SK-N-SH treated with all-trans-retinoic acid at 6 μM for 48 hours (cell line): ENCODE measurements around the gene TUSC7.

Experiments
- ARNTL ChIP-seq: fragments of 450-650 bp; formaldehyde crosslinking; IDR thresholded peaks from 2 replicates; pipeline ENCODE4 v1.5.0; 2020; ENCODE audit warnings: low read depth, mild to moderate bottlenecking, moderate library complexity, borderline replicate concordance
- BACH2 ChIP-seq: fragments of 250-450 bp; sonication (Bioruptor Pico); IDR thresholded peaks from 2 replicates; pipeline ENCODE4 v1.9.0; 2021; ENCODE audit warnings: mild to moderate bottlenecking, borderline replicate concordance
- ISL1 ChIP-seq: fragments of 250-450 bp; sonication (Bioruptor Pico); IDR thresholded peaks from 2 replicates; pipeline ENCODE4 v2.1.2; 2022; ENCODE audit warnings: mild to moderate bottlenecking, moderate library complexity
- OSR1 ChIP-seq: fragments of 250-450 bp; sonication (Bioruptor Pico); IDR thresholded peaks from 2 replicates; pipeline ENCODE4 v1.8.0; 2022; ENCODE audit warnings: moderate library complexity, mild to moderate bottlenecking, inconsistent platforms
- PPARA ChIP-seq: fragments of 250-450 bp; sonication (Bioruptor Pico); IDR thresholded peaks from 2 replicates; pipeline ENCODE4 v1.5.0; 2020; ENCODE audit warnings: mild to moderate bottlenecking, borderline replicate concordance
- ZC3H10 ChIP-seq: fragments of 250-450 bp; sonication (Bioruptor Pico); IDR thresholded peaks from 2 replicates; pipeline ENCODE4 v1.5.1; 2021; ENCODE audit warnings: mild to moderate bottlenecking, moderate library complexity
- ZFP30 ChIP-seq: fragments of 450-650 bp; formaldehyde crosslinking; IDR thresholded peaks from 2 replicates; pipeline ENCODE4 v1.5.0; 2022; ENCODE audit warnings: mild to moderate bottlenecking, moderate library complexity
- ZNF565 ChIP-seq: fragments of 450-650 bp; formaldehyde crosslinking; conservative IDR thresholded peaks from 2 replicates; pipeline ENCODE4 v1.5.0; 2020; ENCODE audit warnings: low read depth, mild to moderate bottlenecking, moderate library complexity
- ZNF8 ChIP-seq: fragments of 450-650 bp; formaldehyde crosslinking; IDR thresholded peaks from 2 replicates; pipeline ENCODE4 v1.5.0; 2020; ENCODE audit warnings: mild to moderate bottlenecking, moderate library complexity
- TF ChIP-seq, protein P1 (sequence below): fragments of 250-450 bp; sonication (Bioruptor Pico); IDR thresholded peaks from 2 replicates; pipeline ENCODE4 v1.5.0; 2020; ENCODE audit warnings: mild to moderate bottlenecking, moderate library complexity
- TF ChIP-seq, protein P2 (sequence below): fragments of 250-450 bp; sonication (Bioruptor Pico); IDR thresholded peaks from 2 replicates; pipeline ENCODE4 v1.5.1; 2020; ENCODE audit warnings: low read depth, mild to moderate bottlenecking, moderate library complexity
- TF ChIP-seq, protein P3 (sequence below): fragments of 250-450 bp; sonication (Bioruptor Pico); IDR thresholded peaks from 2 replicates; pipeline ENCODE4 v1.8.0; 2021; ENCODE audit warnings: low read depth, mild to moderate bottlenecking, moderate library complexity, borderline replicate concordance
- TF ChIP-seq, protein P4 (sequence below): fragments of 250-450 bp; sonication (Bioruptor Pico); IDR thresholded peaks from 2 replicates; pipeline ENCODE4 v1.8.0; 2020; ENCODE audit warnings: mild to moderate bottlenecking, moderate library complexity, borderline replicate concordance

DNA sequence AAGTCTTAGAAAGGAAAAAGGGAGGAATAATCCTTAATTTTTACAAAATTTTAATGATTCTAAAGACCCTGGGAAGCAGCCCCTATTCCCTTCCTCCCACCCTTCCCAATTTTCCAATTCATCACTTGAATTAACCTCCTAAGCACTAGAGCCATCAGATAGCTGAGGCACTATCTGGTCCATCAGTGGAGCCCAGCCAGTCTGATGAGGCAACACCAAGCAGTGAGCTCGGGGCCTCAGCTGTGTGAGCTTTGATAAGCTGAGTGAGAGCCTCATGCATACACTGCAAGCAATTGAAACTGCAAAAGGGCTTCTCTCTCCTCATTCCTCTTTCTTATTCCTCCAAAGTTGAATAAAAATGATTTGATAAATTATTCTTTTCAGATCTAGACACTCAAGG lies 31.9 kb downstream of the TUSC7 start:
- TF ChIP-seq ISL1 (CRISPR knock-in tag) = no peak
- TF ChIP-seq PPARA (CRISPR knock-in tag) = no peak
- TF ChIP-seq OSR1 = no peak
- TF ChIP-seq, protein P1, sequence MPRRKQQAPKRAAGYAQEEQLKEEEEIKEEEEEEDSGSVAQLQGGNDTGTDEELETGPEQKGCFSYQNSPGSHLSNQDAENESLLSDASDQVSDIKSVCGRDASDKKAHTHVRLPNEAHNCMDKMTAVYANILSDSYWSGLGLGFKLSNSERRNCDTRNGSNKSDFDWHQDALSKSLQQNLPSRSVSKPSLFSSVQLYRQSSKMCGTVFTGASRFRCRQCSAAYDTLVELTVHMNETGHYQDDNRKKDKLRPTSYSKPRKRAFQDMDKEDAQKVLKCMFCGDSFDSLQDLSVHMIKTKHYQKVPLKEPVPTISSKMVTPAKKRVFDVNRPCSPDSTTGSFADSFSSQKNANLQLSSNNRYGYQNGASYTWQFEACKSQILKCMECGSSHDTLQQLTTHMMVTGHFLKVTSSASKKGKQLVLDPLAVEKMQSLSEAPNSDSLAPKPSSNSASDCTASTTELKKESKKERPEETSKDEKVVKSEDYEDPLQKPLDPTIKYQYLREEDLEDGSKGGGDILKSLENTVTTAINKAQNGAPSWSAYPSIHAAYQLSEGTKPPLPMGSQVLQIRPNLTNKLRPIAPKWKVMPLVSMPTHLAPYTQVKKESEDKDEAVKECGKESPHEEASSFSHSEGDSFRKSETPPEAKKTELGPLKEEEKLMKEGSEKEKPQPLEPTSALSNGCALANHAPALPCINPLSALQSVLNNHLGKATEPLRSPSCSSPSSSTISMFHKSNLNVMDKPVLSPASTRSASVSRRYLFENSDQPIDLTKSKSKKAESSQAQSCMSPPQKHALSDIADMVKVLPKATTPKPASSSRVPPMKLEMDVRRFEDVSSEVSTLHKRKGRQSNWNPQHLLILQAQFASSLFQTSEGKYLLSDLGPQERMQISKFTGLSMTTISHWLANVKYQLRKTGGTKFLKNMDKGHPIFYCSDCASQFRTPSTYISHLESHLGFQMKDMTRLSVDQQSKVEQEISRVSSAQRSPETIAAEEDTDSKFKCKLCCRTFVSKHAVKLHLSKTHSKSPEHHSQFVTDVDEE (CRISPR knock-in tag) = no peak
- TF ChIP-seq, protein P2, sequence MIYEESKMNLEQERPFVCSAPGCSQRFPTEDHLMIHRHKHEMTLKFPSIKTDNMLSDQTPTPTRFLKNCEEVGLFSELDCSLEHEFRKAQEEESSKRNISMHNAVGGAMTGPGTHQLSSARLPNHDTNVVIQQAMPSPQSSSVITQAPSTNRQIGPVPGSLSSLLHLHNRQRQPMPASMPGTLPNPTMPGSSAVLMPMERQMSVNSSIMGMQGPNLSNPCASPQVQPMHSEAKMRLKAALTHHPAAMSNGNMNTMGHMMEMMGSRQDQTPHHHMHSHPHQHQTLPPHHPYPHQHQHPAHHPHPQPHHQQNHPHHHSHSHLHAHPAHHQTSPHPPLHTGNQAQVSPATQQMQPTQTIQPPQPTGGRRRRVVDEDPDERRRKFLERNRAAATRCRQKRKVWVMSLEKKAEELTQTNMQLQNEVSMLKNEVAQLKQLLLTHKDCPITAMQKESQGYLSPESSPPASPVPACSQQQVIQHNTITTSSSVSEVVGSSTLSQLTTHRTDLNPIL = no peak
- TF ChIP-seq, protein P3, sequence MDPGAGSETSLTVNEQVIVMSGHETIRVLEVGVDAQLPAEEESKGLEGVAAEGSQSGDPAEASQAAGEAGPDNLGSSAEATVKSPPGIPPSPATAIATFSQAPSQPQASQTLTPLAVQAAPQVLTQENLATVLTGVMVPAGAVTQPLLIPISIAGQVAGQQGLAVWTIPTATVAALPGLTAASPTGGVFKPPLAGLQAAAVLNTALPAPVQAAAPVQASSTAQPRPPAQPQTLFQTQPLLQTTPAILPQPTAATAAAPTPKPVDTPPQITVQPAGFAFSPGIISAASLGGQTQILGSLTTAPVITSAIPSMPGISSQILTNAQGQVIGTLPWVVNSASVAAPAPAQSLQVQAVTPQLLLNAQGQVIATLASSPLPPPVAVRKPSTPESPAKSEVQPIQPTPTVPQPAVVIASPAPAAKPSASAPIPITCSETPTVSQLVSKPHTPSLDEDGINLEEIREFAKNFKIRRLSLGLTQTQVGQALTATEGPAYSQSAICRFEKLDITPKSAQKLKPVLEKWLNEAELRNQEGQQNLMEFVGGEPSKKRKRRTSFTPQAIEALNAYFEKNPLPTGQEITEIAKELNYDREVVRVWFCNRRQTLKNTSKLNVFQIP = no peak
- TF ChIP-seq BACH2 = no peak
- TF ChIP-seq ZNF8 = no peak
- TF ChIP-seq ZFP30 (CRISPR knock-in tag) = no peak
- TF ChIP-seq ARNTL = no peak
- TF ChIP-seq, protein P4, sequence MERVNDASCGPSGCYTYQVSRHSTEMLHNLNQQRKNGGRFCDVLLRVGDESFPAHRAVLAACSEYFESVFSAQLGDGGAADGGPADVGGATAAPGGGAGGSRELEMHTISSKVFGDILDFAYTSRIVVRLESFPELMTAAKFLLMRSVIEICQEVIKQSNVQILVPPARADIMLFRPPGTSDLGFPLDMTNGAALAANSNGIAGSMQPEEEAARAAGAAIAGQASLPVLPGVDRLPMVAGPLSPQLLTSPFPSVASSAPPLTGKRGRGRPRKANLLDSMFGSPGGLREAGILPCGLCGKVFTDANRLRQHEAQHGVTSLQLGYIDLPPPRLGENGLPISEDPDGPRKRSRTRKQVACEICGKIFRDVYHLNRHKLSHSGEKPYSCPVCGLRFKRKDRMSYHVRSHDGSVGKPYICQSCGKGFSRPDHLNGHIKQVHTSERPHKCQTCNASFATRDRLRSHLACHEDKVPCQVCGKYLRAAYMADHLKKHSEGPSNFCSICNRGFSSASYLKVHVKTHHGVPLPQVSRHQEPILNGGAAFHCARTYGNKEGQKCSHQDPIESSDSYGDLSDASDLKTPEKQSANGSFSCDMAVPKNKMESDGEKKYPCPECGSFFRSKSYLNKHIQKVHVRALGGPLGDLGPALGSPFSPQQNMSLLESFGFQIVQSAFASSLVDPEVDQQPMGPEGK (CRISPR knock-in tag) = no peak
- TF ChIP-seq ZC3H10 (CRISPR knock-in tag) = no peak
- TF ChIP-seq ZNF565 = no peak
